SU-DHL-6 (cell line): Measurements from ENCODE around the gene SLC22A17.

Source experiments
- H2AFZ ChIP-seq: fragments of 200-600 bp; sonication (generic); 2 replicates; pipeline ENCODE4 v1.6.1; 2014; ENCODE audit warnings: low read depth, mild to moderate bottlenecking, moderate library complexity, mixed read lengths, antibody characterized with exemption, low read length; ENCODE audit not compliant: severe bottlenecking
- H3F3A ChIP-seq: fragments of 200-600 bp; shearing (Covaris generic); 2 replicates; pipeline ENCODE4 v1.6.0; 2016; ENCODE audit warnings: antibody characterized with exemption, mild to moderate bottlenecking; ENCODE audit not compliant: insufficient read depth
- H3K27ac ChIP-seq: fragments of 200-600 bp; sonication (generic); 2 replicates; pipeline ENCODE4 v1.5.1; 2016; ENCODE audit warnings: low read depth, mild to moderate bottlenecking, low read length, moderate library complexity, mixed read lengths
- H3K27me3 ChIP-seq: fragments of 200-600 bp; sonication (generic), shearing (Covaris generic); 2 replicates; pipeline ENCODE4 v1.6.0; 2014; ENCODE audit warnings: mild to moderate bottlenecking, low read length
- H3K36me3 ChIP-seq: fragments of 200-600 bp; sonication (generic); 2 replicates; pipeline ENCODE4 v1.6.1; 2014; ENCODE audit warnings: mild to moderate bottlenecking, low read length, mixed read lengths
- H3K4me2 ChIP-seq: fragments of 300-600, 200-600 bp; shearing (Covaris generic), sonication (generic); 2 replicates; pipeline ENCODE4 v1.6.0; 2014; ENCODE audit warnings: low read length, low read depth, mild to moderate bottlenecking; ENCODE audit not compliant: poor library complexity, severe bottlenecking
- H3K4me3 ChIP-seq: fragments of 200-600 bp; sonication (generic); 2 replicates; pipeline ENCODE4 v1.5.1; 2014; ENCODE audit warnings: antibody characterized with exemption, low read length, mild to moderate bottlenecking, mixed read lengths; ENCODE audit not compliant: insufficient read depth, poor library complexity, severe bottlenecking
- H3K79me2 ChIP-seq: fragments of 200-600 bp; sonication (generic); 2 replicates; pipeline ENCODE4 v1.6.1; 2014; ENCODE audit warnings: mild to moderate bottlenecking, low read length, moderate library complexity; ENCODE audit not compliant: insufficient read depth
- H3K9ac ChIP-seq: fragments of 200-600 bp; sonication (generic); 2 replicates; pipeline ENCODE4 v1.7.0; 2014; ENCODE audit warnings: mild to moderate bottlenecking, low read length
- H3K9me2 ChIP-seq: fragments of 200-600 bp; sonication (generic); replicated peaks from 2 replicates; pipeline ENCODE4 v1.6.1; 2014; ENCODE audit warnings: low read length; ENCODE audit not compliant: insufficient read depth
- H3K9me3 ChIP-seq: fragments of 200-600 bp; sonication (generic); 2 replicates; pipeline ENCODE4 v1.6.1; 2014; ENCODE audit warnings: low read length, mixed read lengths; ENCODE audit not compliant: insufficient read depth
- H4K20me1 ChIP-seq: fragments of 200-600 bp; sonication (generic); 2 replicates; pipeline ENCODE4 v1.6.1; 2014; ENCODE audit warnings: low read depth, mild to moderate bottlenecking, antibody characterized with exemption, low read length, moderate library complexity, mixed read lengths
- CTCF ChIP-seq: fragments of 200-600 bp; sonication (generic); IDR thresholded peaks from one replicate; pipeline ENCODE4 v1.5.1; 2017; ENCODE audit warnings: antibody characterized with exemption, mild to moderate bottlenecking, low read length, moderate library complexity; ENCODE audit not compliant: insufficient read depth, poor library complexity, severe bottlenecking
- EZH2phosphoT487 ChIP-seq: fragments of 200-600 bp; sonication (generic), shearing (Covaris generic); conservative IDR thresholded peaks from 2 replicates; pipeline ENCODE4 v1.6.1; 2018; ENCODE audit warnings: mild to moderate bottlenecking, antibody characterized with exemption, low read length, moderate library complexity, mixed read lengths

SLC22A17 gene

DNA sequence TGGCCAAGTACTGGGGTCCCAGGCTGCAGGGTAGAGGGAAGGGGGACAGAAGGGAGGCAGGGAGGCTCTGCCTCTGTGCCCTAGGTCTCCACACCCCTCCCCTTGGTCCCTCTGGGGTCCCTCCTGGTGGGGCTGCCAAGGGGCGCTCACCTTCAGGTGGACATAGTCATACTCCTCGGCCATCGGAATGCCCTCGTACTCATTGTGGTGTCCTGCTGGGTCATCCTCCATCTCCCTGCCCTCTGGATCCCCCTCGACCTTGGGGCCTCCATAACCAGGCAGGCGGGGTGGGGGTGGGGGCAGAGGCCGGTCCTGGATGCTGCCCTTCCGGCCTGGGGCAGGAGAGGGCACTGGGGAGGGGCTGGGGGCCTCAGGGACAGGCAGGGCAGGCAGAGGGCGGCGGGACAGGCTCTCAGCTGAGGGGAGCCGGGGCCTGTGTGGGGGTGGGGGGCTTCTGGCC lies 6.5 kb upstream of the SLC22A17 start:
- Histone ChIP-seq H3F3A (no peaks in the 10 kb centered on the region), H3K4me2 (no peak overlapping the region), H3K27me3 (no peaks in the 10 kb centered on the region), H3K9me2 (no peaks in the 10 kb centered on the region), H3K9ac (no peak overlapping the region), H4K20me1 (no peaks in the 10 kb centered on the region), H3K4me3 (no peak overlapping the region), H3K9me3 (no peaks in the 10 kb centered on the region), H3K79me2 (no peaks in the 10 kb centered on the region), H3K36me3 (no peaks in the 10 kb centered on the region), H2AFZ (no peak overlapping the region), H3K27ac (no peak overlapping the region)
- TF ChIP-seq EZH2phosphoT487 (no peak), CTCF (no peak)

DNA sequence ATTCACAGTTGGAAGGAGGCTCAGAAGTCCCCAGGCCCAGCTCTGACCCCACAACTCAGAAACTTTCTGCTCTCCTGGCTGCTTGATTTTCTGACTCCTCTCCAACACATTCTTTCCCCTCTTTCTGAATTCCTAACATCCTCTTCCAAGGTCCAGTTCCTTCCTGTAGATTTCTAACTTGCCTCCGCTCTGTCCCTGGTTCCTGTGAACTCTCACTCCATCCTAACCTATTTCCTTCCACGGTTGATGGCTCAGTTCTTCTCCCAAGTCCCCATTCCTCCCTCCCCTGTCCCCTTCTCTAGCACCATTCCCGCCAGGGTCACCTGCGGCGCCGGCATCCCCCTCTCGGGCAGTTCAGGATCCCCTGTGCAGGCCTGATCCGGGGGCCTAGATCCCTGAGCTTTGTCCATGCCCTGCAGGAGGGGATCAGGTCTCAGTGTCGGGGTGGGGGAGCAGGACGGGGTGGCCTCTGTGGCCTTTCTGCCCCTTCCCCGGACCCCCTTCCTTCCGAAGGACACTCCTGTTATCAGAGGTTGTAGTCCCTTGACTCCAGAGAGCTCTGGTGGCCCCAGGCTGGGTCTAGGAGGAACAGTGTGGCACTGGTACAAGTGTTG lies 6.0 kb upstream of the SLC22A17 start:
- H3K27ac ChIP-seq, result no peak overlapping the region
- no peak overlapping the region for H3K9ac ChIP-seq
- no peaks in the 10 kb centered on the region for H3K27me3 ChIP-seq
- H2AFZ ChIP-seq, result no peak overlapping the region
- H3K79me2 ChIP-seq, result no peaks in the 10 kb centered on the region
- H3K4me3 ChIP-seq, result no peak overlapping the region
- H3K4me2 ChIP-seq, result no peak overlapping the region
- TF ChIP-seq EZH2phosphoT487, result no peak
- TF ChIP-seq CTCF, result no peak
- H3K9me3 ChIP-seq, result no peaks in the 10 kb centered on the region
- no peaks in the 10 kb centered on the region for H3K9me2 ChIP-seq
- H3K36me3 ChIP-seq, result no peaks in the 10 kb centered on the region
- H3F3A ChIP-seq, result no peaks in the 10 kb centered on the region
- no peaks in the 10 kb centered on the region for H4K20me1 ChIP-seq

DNA sequence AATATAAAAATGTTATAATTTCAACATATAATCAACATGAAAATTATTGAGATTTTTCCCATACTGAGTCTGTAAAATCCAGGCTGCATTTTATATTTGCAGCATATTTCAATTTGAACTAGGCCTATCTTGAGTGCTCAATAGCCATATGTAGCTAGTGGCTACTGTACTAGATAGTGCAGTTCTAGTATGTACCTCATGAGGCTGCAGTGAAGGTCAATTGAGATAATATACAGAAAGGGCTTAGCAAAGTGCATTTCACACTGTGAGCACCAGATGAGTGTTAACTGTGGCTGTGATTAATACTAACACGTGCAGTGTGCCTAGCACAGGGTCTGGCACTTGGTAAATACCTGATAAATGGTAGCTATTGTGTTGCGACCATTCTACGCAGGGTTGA lies 5.4 kb upstream of the SLC22A17 start:
- no peaks in the 10 kb centered on the region for H3K9me3 ChIP-seq
- no peak overlapping the region for H3K4me3 ChIP-seq
- H2AFZ ChIP-seq, result no peak overlapping the region
- H3K9ac ChIP-seq, result no peak overlapping the region
- H3K36me3 ChIP-seq, result no peaks in the 10 kb centered on the region
- no peaks in the 10 kb centered on the region for H3K79me2 ChIP-seq
- H3K9me2 ChIP-seq, result no peaks in the 10 kb centered on the region
- H3K27me3 ChIP-seq, result no peaks in the 10 kb centered on the region
- H3F3A ChIP-seq, result no peaks in the 10 kb centered on the region
- H3K27ac ChIP-seq, result no peak overlapping the region
- H3K4me2 ChIP-seq, result no peak overlapping the region
- no peaks in the 10 kb centered on the region for H4K20me1 ChIP-seq
- no peak for TF ChIP-seq CTCF
- TF ChIP-seq EZH2phosphoT487, result no peak
